Fibroblast of lung (primary cell): ENCODE results near the gene TM4SF18. TPM values are rescaled to one million over a fixed set of nuclear protein-coding genes. Genes with fewer than 3 reads are reported as not detected.
"Not testable (repeated sequence)": the region's sequence is repeated elsewhere in the genome, so short reads cannot be mapped to it uniquely, and the experiment has no call there.

ENCODE experiments used
- DNase-seq, 2 donors: peaks; one replicate each; pipeline versions ENCODE4 v3.0.0 to v3.0.0-alpha.2; 2010; ENCODE audit warnings: low read depth in 2 of 2
- H2AFZ ChIP-seq: 2 replicates; pipeline ENCODE4 v1.5.1; 2012; ENCODE audit warnings: low read length, control low read depth, inconsistent platforms
- H3K27ac ChIP-seq: 2 replicates; pipeline ENCODE4 v1.5.1; 2011; ENCODE audit warnings: low read length, control low read depth; ENCODE audit not compliant: insufficient read depth
- H3K27me3 ChIP-seq: 2 replicates; pipeline ENCODE4 v1.5.1; 2011; ENCODE audit warnings: mild to moderate bottlenecking, low read length; ENCODE audit not compliant: control insufficient read depth, insufficient read depth
- H3K36me3 ChIP-seq: 2 replicates; pipeline ENCODE4 v1.5.1; 2011; ENCODE audit warnings: low read length; ENCODE audit not compliant: control insufficient read depth, insufficient read depth
- H3K4me1 ChIP-seq: 2 replicates; pipeline ENCODE4 v1.5.1; 2011; ENCODE audit warnings: low read length; ENCODE audit not compliant: control insufficient read depth, insufficient read depth; ENCODE audit errors: extremely low read depth
- H3K4me2 ChIP-seq: 2 replicates; pipeline ENCODE4 v1.5.1; 2011; ENCODE audit warnings: low read length, control low read depth; ENCODE audit not compliant: insufficient read depth; ENCODE audit errors: extremely low read depth
- H3K4me3 ChIP-seq, 4 experiments: fragments of 200-600 bp in 1 of 4; sonication (generic) in 1 of 4; replicated peaks in 1 of 4; 2 replicates each; pipeline ENCODE4 v1.5.1; 2011 to 2016; ENCODE audit warnings: low read length in 4 of 4, low read depth in 3 of 4, mild to moderate bottlenecking in 3 of 4, control low read depth in 2 of 4, inconsistent platforms in 1 of 4, mixed read lengths in 1 of 4; ENCODE audit not compliant: insufficient read depth in 1 of 4; ENCODE audit errors: control extremely low read depth in 1 of 4
- H3K79me2 ChIP-seq: 2 replicates; pipeline ENCODE4 v1.5.1; 2012; ENCODE audit warnings: mild to moderate bottlenecking, low read length, inconsistent platforms; ENCODE audit not compliant: control insufficient read depth, insufficient read depth
- H3K9ac ChIP-seq: 2 replicates; pipeline ENCODE4 v1.5.1; 2011; ENCODE audit warnings: mild to moderate bottlenecking, low read length, control low read depth; ENCODE audit not compliant: insufficient read depth
- H3K9me3 ChIP-seq: 2 replicates; pipeline ENCODE4 v1.5.1; 2012; ENCODE audit warnings: low read depth, low read length; ENCODE audit not compliant: control insufficient read depth, insufficient read depth
- H4K20me1 ChIP-seq: 2 replicates; pipeline ENCODE4 v1.5.1; 2011; ENCODE audit warnings: low read length; ENCODE audit not compliant: control insufficient read depth, insufficient read depth; ENCODE audit errors: extremely low read depth
- EZH2 ChIP-seq: IDR thresholded peaks from 2 replicates; pipeline ENCODE4 v1.5.1; 2012; ENCODE audit warnings: low read length, control low read depth, mild to moderate bottlenecking; ENCODE audit errors: missing control alignments
- polyA plus RNA-seq, 2 donors: library from polyadenylated mRNA; depleted of rRNA in 1 of 2; stranded (reverse) in 1 of 2; unstranded in 1 of 2; fragments of >200 nt; gene quantifications; 2 replicates each; pipeline ENCODE4 v1.2.1, GENCODE V29; 2011 to 2012; ENCODE audit warnings: missing spikeins in 1 of 2
- total RNA-seq: library from RNA; depleted of rRNA; stranded (reverse); fragments of >200 nt; gene quantifications from 2 replicates; pipeline ENCODE4 v1.2.1, GENCODE V29; 2014
- TF ChIP-seq, protein P1 (sequence below), 2 donors: IDR thresholded peaks in 1 of 2; conservative IDR thresholded peaks in 1 of 2; 1 replicate in 1 of 2; 2 replicates in 1 of 2; pipeline ENCODE4 v1.5.1; 2011 to 2012; ENCODE audit warnings: low read length in 2 of 2, control low read depth in 1 of 2, inconsistent platforms in 1 of 2, low read depth in 1 of 2, mild to moderate bottlenecking in 1 of 2

TM4SF18 gene
- total and polyA plus RNA-seq, 2 donors (not counting 1 experiment from before 2014, with no cell fraction given), result not detected

DNA sequence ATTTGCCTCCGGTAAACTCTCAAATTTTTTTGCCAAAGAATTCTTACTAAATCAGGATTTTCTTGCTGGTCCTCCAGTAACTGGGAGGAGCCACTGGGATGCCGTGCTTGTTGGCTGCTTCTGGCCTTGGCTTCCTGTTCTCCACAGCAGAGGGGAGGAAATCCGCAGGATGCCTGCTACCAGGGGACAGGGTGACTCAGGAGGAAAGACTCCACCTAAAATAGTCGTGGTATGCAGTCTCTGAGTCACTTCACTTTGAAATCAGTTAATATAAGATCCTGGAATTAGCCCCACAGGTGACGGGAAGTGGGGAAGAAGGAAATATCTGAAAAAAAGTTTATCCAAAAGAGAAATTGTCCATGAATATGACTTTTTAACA, 6.5 kb upstream of the TM4SF18 start:
- Histone ChIP-seq H3K79me2 (no peaks in the 10 kb centered on the region), H3K4me1 (peaks cover 11% of the 10 kb centered on the region), H3K27me3 (no peaks in the 10 kb centered on the region), H3K36me3 (no peaks in the 10 kb centered on the region), H3K9ac (no peak overlapping the region), H3K9me3 (no peaks in the 10 kb centered on the region), H2AFZ (no peak overlapping the region), H4K20me1 (no peaks in the 10 kb centered on the region), H3K4me2 (peak overlapping the region; percentile 68), H3K4me3 (no peak overlapping the region), H3K27ac (peak overlapping the region; percentile 74)
- no peak for TF ChIP-seq EZH2
- TF ChIP-seq, protein P1, sequence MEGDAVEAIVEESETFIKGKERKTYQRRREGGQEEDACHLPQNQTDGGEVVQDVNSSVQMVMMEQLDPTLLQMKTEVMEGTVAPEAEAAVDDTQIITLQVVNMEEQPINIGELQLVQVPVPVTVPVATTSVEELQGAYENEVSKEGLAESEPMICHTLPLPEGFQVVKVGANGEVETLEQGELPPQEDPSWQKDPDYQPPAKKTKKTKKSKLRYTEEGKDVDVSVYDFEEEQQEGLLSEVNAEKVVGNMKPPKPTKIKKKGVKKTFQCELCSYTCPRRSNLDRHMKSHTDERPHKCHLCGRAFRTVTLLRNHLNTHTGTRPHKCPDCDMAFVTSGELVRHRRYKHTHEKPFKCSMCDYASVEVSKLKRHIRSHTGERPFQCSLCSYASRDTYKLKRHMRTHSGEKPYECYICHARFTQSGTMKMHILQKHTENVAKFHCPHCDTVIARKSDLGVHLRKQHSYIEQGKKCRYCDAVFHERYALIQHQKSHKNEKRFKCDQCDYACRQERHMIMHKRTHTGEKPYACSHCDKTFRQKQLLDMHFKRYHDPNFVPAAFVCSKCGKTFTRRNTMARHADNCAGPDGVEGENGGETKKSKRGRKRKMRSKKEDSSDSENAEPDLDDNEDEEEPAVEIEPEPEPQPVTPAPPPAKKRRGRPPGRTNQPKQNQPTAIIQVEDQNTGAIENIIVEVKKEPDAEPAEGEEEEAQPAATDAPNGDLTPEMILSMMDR (conservative IDR thresholded peaks at IDR 0.05 in 1 of 2, IDR thresholded peaks at IDR 0.05 in 1 of 2; ENCODE audit: low read depth in 1 of 2, low read length in 2 of 2), result no peak
- DNase-seq, result peak; percentile 79 to 99

DNA sequence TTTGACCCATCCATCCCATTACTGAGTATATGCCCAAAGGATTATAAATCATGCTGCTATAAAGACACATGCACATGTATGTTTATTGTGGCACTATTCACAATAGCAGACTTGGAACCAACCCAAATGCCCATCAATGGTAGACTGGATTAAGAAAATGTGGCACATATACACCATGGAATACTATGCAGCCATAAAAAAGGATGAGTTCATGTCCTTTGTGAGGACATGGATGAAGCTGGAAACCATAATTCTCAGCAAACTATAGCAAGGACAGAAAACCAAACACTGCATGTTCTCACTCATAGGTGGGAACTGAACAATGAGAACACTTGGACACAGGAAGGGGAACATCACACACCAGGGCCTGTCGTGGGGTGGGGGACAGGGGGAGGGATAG, 4.0 kb upstream of the TM4SF18 start:
- H3K27ac ChIP-seq, H3K9me3 ChIP-seq, H3K4me3 ChIP-seq, DNase-seq, H3K36me3 ChIP-seq, H3K27me3 ChIP-seq, H3K79me2 ChIP-seq, H3K9ac ChIP-seq, H3K4me2 ChIP-seq, H4K20me1 ChIP-seq, H2AFZ ChIP-seq: not testable (repeated sequence)
- peaks cover 13% of the 10 kb centered on the region for H3K4me1 ChIP-seq

DNA sequence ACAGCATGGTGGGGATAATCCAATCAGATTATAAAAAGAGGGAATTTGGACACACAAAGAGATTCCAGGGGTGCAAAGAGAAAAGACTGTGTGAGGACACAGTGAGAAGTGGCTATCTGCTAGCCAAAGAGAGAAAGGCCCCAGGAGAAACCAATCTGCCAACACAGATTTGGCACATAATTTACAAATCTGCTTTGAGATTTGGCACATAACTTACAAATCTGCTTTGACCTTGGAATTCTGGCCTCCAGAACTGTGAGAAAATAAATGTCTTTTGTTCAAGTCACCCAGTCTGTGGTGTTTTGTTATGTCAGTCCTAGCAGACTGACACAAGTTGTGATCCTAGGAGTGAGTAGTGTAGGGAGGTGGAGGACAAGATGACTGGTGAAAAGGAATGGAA, 3.5 kb upstream of the TM4SF18 start:
- Histone ChIP-seq H3K36me3 (no peaks in the 10 kb centered on the region), H3K4me3 (no peak overlapping the region), H4K20me1 (no peaks in the 10 kb centered on the region), H3K4me1 (peaks cover 16% of the 10 kb centered on the region), H3K27me3 (no peaks in the 10 kb centered on the region), H3K9ac (no peak overlapping the region), H3K79me2 (no peaks in the 10 kb centered on the region), H3K9me3 (no peaks in the 10 kb centered on the region), H3K4me2 (no peak overlapping the region), H2AFZ (no peak overlapping the region), H3K27ac (no peak overlapping the region)
- TF ChIP-seq EZH2, result no peak
- TF ChIP-seq, protein P1 (conservative IDR thresholded peaks at IDR 0.05 in 1 of 2, IDR thresholded peaks at IDR 0.05 in 1 of 2; ENCODE audit: low read depth in 1 of 2, low read length in 2 of 2), result no peak
- DNase-seq, result no peak
